Measurements from ENCODE around the gene TBCD. TPM values are rescaled to one million over a fixed set of nuclear protein-coding genes. Genes with fewer than 3 reads are reported as not detected.

Gene TBCD
- total and polyA plus RNA-seq, 2 donors (not counting 1 experiment from before 2014, with no cell fraction given): 22.1 to 36.7 TPM

GRCh38 chr17:82837586-82838320 is 85.9 kb downstream of the TBCD start:
- no peak for DNase-seq (ENCODE audit: low read depth in 2 of 2)
- H3K4me2 ChIP-seq (ENCODE audit: extremely low read depth, insufficient read depth, low read length): no peak overlapping the region

DNA sequence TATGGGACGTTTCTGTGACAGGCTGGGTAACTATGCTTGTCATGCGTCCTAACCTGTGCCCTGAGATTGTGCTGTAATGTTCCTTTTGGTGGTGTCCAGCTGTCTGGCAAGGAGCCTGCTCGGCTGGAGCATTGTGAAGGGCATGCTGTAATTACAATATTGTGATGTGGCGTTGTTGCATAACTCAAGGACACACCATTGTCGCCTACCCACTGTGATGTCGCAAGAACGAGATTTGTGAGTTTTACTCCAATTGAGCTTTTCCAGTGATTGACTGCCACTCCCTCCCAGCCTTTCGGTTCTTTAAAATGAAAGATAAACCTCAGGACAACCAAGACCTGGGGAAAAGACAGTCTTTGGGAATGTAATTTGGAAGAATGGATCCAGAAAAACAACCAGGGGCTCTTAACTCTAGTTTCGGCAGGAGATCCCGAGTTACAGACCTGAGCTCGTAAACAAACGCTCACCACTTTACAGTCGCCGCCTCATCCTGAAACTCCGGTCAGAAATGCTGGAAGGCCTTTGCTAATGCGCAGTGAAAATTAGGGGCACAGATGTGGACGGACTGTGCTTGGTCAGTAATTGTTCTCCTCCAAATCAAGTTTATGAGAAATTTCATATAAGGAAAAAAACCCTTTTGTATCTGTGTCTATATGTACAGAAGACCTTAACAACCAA is 86.7 kb downstream of the TBCD start:
- H3K79me2 ChIP-seq (ENCODE audit: control insufficient read depth, insufficient read depth, low read length): no peaks in the 10 kb centered on the region
- no peak overlapping the region for H2AFZ ChIP-seq (ENCODE audit: low read length)
- no peaks in the 10 kb centered on the region for H3K27me3 ChIP-seq (ENCODE audit: control insufficient read depth, insufficient read depth, low read length)
- no peak overlapping the region for H3K27ac ChIP-seq (ENCODE audit: insufficient read depth, low read length)
- no peaks in the 10 kb centered on the region for H3K9me3 ChIP-seq (ENCODE audit: control insufficient read depth, insufficient read depth, low read depth, low read length)
- no peak overlapping the region for H3K4me3 ChIP-seq (replicated peaks in 1 of 4; ENCODE audit: control extremely low read depth in 1 of 4, insufficient read depth in 1 of 4, low read depth in 3 of 4, low read length in 4 of 4)
- H4K20me1 ChIP-seq (ENCODE audit: control insufficient read depth, extremely low read depth, insufficient read depth, low read length): no peaks in the 10 kb centered on the region
- DNase-seq (ENCODE audit: low read depth in 2 of 2): peak in 1 of 2 donors; percentile 36
- no peak overlapping the region for H3K4me2 ChIP-seq (ENCODE audit: extremely low read depth, insufficient read depth, low read length)
- no peak overlapping the region for H3K9ac ChIP-seq (ENCODE audit: insufficient read depth, low read length)
- TF ChIP-seq, protein P1, sequence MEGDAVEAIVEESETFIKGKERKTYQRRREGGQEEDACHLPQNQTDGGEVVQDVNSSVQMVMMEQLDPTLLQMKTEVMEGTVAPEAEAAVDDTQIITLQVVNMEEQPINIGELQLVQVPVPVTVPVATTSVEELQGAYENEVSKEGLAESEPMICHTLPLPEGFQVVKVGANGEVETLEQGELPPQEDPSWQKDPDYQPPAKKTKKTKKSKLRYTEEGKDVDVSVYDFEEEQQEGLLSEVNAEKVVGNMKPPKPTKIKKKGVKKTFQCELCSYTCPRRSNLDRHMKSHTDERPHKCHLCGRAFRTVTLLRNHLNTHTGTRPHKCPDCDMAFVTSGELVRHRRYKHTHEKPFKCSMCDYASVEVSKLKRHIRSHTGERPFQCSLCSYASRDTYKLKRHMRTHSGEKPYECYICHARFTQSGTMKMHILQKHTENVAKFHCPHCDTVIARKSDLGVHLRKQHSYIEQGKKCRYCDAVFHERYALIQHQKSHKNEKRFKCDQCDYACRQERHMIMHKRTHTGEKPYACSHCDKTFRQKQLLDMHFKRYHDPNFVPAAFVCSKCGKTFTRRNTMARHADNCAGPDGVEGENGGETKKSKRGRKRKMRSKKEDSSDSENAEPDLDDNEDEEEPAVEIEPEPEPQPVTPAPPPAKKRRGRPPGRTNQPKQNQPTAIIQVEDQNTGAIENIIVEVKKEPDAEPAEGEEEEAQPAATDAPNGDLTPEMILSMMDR (conservative IDR thresholded peaks at IDR 0.05 in 1 of 2, IDR thresholded peaks at IDR 0.05 in 1 of 2; ENCODE audit: low read depth in 1 of 2, low read length in 2 of 2): no peak
- no peak for TF ChIP-seq EZH2 (IDR thresholded peaks at IDR 0.05; ENCODE audit: low read length, missing control alignments)
- H3K36me3 ChIP-seq (ENCODE audit: control insufficient read depth, insufficient read depth, low read length): no peaks in the 10 kb centered on the region
- H3K4me1 ChIP-seq (ENCODE audit: control insufficient read depth, extremely low read depth, insufficient read depth, low read length): no peaks in the 10 kb centered on the region

More at GRCh38 chr17:82837586-82838320, 85.9 kb downstream of the TBCD start:
- no peak overlapping the region for H2AFZ ChIP-seq (ENCODE audit: low read length)
- H3K79me2 ChIP-seq (ENCODE audit: control insufficient read depth, insufficient read depth, low read length): no peaks in the 10 kb centered on the region
- no peak overlapping the region for H3K4me3 ChIP-seq (replicated peaks in 1 of 4; ENCODE audit: control extremely low read depth in 1 of 4, insufficient read depth in 1 of 4, low read depth in 3 of 4, low read length in 4 of 4)
- no peaks in the 10 kb centered on the region for H3K36me3 ChIP-seq (ENCODE audit: control insufficient read depth, insufficient read depth, low read length)
- H3K27ac ChIP-seq (ENCODE audit: insufficient read depth, low read length): no peak overlapping the region
- no peaks in the 10 kb centered on the region for H3K27me3 ChIP-seq (ENCODE audit: control insufficient read depth, insufficient read depth, low read length)
- H3K9ac ChIP-seq (ENCODE audit: insufficient read depth, low read length): no peak overlapping the region
- no peaks in the 10 kb centered on the region for H3K9me3 ChIP-seq (ENCODE audit: control insufficient read depth, insufficient read depth, low read depth, low read length)
- no peaks in the 10 kb centered on the region for H4K20me1 ChIP-seq (ENCODE audit: control insufficient read depth, extremely low read depth, insufficient read depth, low read length)
- H3K4me1 ChIP-seq (ENCODE audit: control insufficient read depth, extremely low read depth, insufficient read depth, low read length): no peaks in the 10 kb centered on the region
- TF ChIP-seq EZH2 (IDR thresholded peaks at IDR 0.05; ENCODE audit: low read length, missing control alignments): no peak
- TF ChIP-seq, protein P1 (conservative IDR thresholded peaks at IDR 0.05 in 1 of 2, IDR thresholded peaks at IDR 0.05 in 1 of 2; ENCODE audit: low read depth in 1 of 2, low read length in 2 of 2): no peak

DNA sequence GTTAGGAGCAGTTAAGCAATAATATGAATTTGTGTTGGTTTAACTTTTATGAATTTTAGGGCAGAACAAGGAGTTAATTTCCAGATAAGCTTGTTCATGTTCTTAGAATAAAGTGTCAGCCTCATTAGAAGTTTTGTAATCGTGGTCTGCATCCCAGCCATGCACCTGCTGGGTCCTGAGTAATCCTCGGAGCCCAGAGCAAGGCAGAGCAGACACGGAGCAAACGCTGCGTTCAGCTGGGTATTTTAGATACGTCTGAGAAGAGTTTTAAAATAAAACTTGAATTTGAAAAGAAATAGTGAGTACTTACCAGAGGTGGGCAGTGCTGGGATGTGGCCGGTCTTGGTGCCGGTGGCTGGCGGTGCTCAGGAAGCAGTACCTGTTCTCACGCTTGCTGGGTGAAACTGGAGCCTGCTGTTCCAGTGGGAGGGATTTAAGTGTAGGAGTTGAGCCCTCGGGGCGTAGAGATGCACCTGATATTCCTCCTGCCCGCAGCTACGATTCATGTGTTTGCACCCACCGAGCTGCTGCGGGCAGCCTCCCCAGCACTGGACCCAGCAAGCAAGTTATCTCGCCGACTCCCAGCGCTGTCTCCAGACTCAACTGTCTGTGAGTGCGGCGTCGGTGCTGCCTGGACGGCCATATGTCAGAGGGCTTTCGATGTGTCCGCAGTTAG is 87.9 kb downstream of the TBCD start, which contains the start of gene ZNF750:
Gene ZNF750 (minus strand): TSS at position 406 of the 676 bp plus-strand sequence. CDS start 7,568 bp downstream, outside the sequence.
- H3K79me2 ChIP-seq (ENCODE audit: control insufficient read depth, insufficient read depth, low read length): no peaks in the 10 kb centered on the region
- H3K4me2 ChIP-seq (ENCODE audit: extremely low read depth, insufficient read depth, low read length): no peak within 1 kb of the TSS
- TF ChIP-seq, protein P1 (conservative IDR thresholded peaks at IDR 0.05 in 1 of 2, IDR thresholded peaks at IDR 0.05 in 1 of 2; ENCODE audit: low read depth in 1 of 2, low read length in 2 of 2): no peak
- no peak for TF ChIP-seq EZH2 (IDR thresholded peaks at IDR 0.05; ENCODE audit: low read length, missing control alignments)
- no peaks in the 10 kb centered on the region for H4K20me1 ChIP-seq (ENCODE audit: control insufficient read depth, extremely low read depth, insufficient read depth, low read length)
- DNase-seq (ENCODE audit: low read depth in 2 of 2): no peak
- no peaks in the 10 kb centered on the region for H3K9me3 ChIP-seq (ENCODE audit: control insufficient read depth, insufficient read depth, low read depth, low read length)
- H3K9ac ChIP-seq (ENCODE audit: insufficient read depth, low read length): no peak within 1 kb of the TSS
- no peaks in the 10 kb centered on the region for H3K27me3 ChIP-seq (ENCODE audit: control insufficient read depth, insufficient read depth, low read length)
- H3K27ac ChIP-seq (ENCODE audit: insufficient read depth, low read length): no peak within 1 kb of the TSS
- no peak within 1 kb of the TSS for H2AFZ ChIP-seq (ENCODE audit: low read length)
- H3K4me3 ChIP-seq (replicated peaks in 1 of 4; ENCODE audit: control extremely low read depth in 1 of 4, insufficient read depth in 1 of 4, low read depth in 3 of 4, low read length in 4 of 4): no peak within 1 kb of the TSS
- no peaks in the 10 kb centered on the region for H3K36me3 ChIP-seq (ENCODE audit: control insufficient read depth, insufficient read depth, low read length)
- no peaks in the 10 kb centered on the region for H3K4me1 ChIP-seq (ENCODE audit: control insufficient read depth, extremely low read depth, insufficient read depth, low read length)

Measured in fibroblast of lung (primary cell).